HEK293T (cell line): Measurements from ENCODE around the gene KIAA1549.

Experiments used
- CTCF ChIA-PET: fragments of 350-600 bp; formaldehyde crosslinking; extraction: SDS; loops from one replicate; lab custom pipeline; 2021; ENCODE audit warnings: antibody characterized with exemption, inconsistent platforms; lab: Yijun Ruan, JAX
- POLR2A ChIA-PET: fragments of 350-600 bp; formaldehyde crosslinking; extraction: SDS; loops from one replicate; lab custom pipeline; 2020; ENCODE audit warnings: antibody characterized with exemption, inconsistent platforms; lab: Yijun Ruan, JAX
- DNase-seq: peaks from one replicate; pipeline ENCODE4 v3.0.0; 2012; ENCODE audit warnings: mixed read lengths; ENCODE audit errors: extremely low spot score
- ARNT ChIP-seq: fragments of 450-650 bp; IDR thresholded peaks from 2 replicates; pipeline ENCODE4 v1.6.1; 2017; ENCODE audit warnings: mild to moderate bottlenecking
- BHLHE40 ChIP-seq: fragments of 450-650 bp; IDR thresholded peaks from 2 replicates; pipeline ENCODE4 v1.6.1; 2016; ENCODE audit warnings: mild to moderate bottlenecking, moderate library complexity, borderline replicate concordance
- CTBP1 ChIP-seq: fragments of 450-650 bp; IDR thresholded peaks from 2 replicates; pipeline ENCODE4 v1.6.1; 2016; ENCODE audit warnings: borderline replicate concordance
- ELF4 ChIP-seq: fragments of 450-650 bp; IDR thresholded peaks from 2 replicates; pipeline ENCODE4 v1.6.1; 2017; ENCODE audit warnings: antibody characterized with exemption
- FOXA1 ChIP-seq: fragments of 450-650 bp; IDR thresholded peaks from 2 replicates; pipeline ENCODE4 v1.6.1; 2016; ENCODE audit warnings: mild to moderate bottlenecking
- FOXK2 ChIP-seq: fragments of 450-650 bp; IDR thresholded peaks from 2 replicates; pipeline ENCODE4 v1.6.1; 2016; ENCODE audit warnings: mild to moderate bottlenecking
- FOXM1 ChIP-seq: fragments of 450-650 bp; IDR thresholded peaks from 2 replicates; pipeline ENCODE4 v1.6.1; 2017; ENCODE audit warnings: mild to moderate bottlenecking, borderline replicate concordance
- HDGF ChIP-seq: fragments of 450-650 bp; IDR thresholded peaks from 2 replicates; pipeline ENCODE4 v1.6.1; 2017; ENCODE audit warnings: antibody characterized with exemption, borderline replicate concordance
- L3MBTL2 ChIP-seq: fragments of 450-650 bp; conservative IDR thresholded peaks from 2 replicates; pipeline ENCODE4 v1.6.1; 2016; ENCODE audit warnings: mild to moderate bottlenecking
- LEF1 ChIP-seq: fragments of 450-650 bp; IDR thresholded peaks from 2 replicates; pipeline ENCODE4 v1.6.1; 2017; ENCODE audit warnings: mild to moderate bottlenecking, borderline replicate concordance
- NFRKB ChIP-seq: fragments of 450-650 bp; IDR thresholded peaks from 2 replicates; pipeline ENCODE4 v1.6.1; 2016; ENCODE audit warnings: mild to moderate bottlenecking, moderate library complexity
- SP1 ChIP-seq: fragments of 450-650 bp; IDR thresholded peaks from 2 replicates; pipeline ENCODE4 v1.6.1; 2017
- SUZ12 ChIP-seq: fragments of 450-650 bp; IDR thresholded peaks from 2 replicates; pipeline ENCODE4 v1.6.1; 2016; ENCODE audit warnings: mild to moderate bottlenecking
- TARDBP ChIP-seq: fragments of 450-650 bp; IDR thresholded peaks from 2 replicates; pipeline ENCODE4 v1.6.1; 2016
- ZNF384 ChIP-seq: fragments of 450-650 bp; IDR thresholded peaks from 2 replicates; pipeline ENCODE4 v1.6.1; 2016
- TF ChIP-seq, protein P1 (sequence below): fragments of 450-650 bp; IDR thresholded peaks from 2 replicates; pipeline ENCODE4 v1.6.1; 2016

The KIAA1549 gene

DNA sequence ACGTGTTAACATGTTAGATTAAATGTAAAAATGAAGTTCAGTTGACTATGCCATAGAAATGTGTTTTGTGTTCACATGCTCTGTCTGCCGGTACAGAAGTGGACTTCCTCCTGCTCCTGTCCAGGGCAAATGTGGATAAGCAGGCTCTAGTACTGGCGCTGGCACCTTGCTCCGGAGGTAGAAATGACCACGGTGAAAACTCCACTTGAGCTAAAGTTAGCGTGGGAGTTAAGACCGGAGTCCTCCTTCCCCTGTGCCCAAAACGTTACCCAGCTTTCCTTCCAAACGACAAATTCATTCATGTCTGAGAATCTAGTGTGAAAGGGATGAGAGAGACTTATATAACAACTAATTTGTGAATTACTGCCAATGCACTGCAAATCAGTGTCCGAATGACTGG is 148.2 kb downstream of the KIAA1549 start:
- no peak for DNase-seq
- TF ChIP-seq, protein P1, sequence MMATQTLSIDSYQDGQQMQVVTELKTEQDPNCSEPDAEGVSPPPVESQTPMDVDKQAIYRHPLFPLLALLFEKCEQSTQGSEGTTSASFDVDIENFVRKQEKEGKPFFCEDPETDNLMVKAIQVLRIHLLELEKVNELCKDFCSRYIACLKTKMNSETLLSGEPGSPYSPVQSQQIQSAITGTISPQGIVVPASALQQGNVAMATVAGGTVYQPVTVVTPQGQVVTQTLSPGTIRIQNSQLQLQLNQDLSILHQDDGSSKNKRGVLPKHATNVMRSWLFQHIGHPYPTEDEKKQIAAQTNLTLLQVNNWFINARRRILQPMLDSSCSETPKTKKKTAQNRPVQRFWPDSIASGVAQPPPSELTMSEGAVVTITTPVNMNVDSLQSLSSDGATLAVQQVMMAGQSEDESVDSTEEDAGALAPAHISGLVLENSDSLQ: no peak
- no peak for TF ChIP-seq BHLHE40
- no peak for TF ChIP-seq ELF4
- TF ChIP-seq FOXK2: no peak
- no peak for TF ChIP-seq ARNT
- TF ChIP-seq SUZ12: no peak
- TF ChIP-seq LEF1: no peak
- TF ChIP-seq CTBP1: no peak
- TF ChIP-seq L3MBTL2: no peak
- TF ChIP-seq NFRKB: no peak
- no peak for TF ChIP-seq FOXM1
- TF ChIP-seq FOXA1: no peak
- TF ChIP-seq HDGF: no peak
- ChIA-PET CTCF (no interaction called here), POLR2A (no interaction called here)

DNA sequence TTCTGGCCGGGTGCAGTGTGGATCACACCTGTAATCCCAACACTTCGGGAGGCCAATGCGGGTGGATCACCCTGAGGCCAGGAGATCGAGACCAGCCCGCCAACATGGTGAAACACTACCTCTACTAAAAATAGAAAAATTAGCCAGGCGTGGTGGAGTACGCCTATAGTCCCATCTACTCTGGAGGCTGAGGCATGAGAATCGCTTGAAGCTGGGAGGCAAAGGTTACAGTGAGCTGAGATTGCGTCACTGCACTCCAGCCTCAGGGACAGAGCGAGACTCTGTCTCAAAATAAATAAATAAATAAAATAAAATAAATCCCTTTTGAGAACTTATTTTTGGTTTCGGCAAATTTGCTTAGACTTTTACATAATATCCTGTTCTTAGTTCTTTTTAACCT is 151.9 kb downstream of the KIAA1549 start:
- no peak for DNase-seq
- ChIA-PET CTCF (no interaction called here), POLR2A (no interaction called here)
- TF ChIP-seq FOXA1 (no peak), SP1 (no peak), HDGF (no peak), L3MBTL2 (no peak), CTBP1 (no peak), LEF1 (no peak), FOXK2 (no peak)
- TF ChIP-seq, protein P1: no peak

DNA sequence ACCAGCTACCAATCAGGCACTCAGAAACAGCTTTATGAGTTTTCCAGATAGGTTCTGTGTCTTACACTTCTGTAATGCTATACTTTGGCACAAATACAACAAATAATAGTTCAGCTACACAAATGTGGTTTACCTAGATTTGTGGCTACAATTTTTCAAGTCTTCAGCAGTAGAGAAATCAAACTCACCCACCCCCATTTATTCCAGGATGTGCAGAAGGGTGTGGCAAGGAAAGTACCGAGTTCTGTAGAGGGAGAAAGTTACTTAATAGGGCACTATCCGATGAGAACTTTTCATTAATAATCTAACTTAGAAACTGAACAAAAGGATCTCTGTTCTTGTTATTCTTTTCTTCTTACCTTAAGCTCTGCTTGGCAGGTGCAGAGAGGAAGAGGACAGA is 152.9 kb downstream of the KIAA1549 start:
- DNase-seq: no peak
- TF ChIP-seq ARNT (no peak), LEF1 (no peak), TARDBP (no peak), FOXA1 (no peak), HDGF (no peak), SUZ12 (no peak), BHLHE40 (no peak), CTBP1 (no peak), FOXM1 (no peak), FOXK2 (no peak), SP1 (no peak), ELF4 (no peak), NFRKB (no peak), L3MBTL2 (no peak), ZNF384 (no peak)
- TF ChIP-seq, protein P1: no peak
- ChIA-PET POLR2A (no interaction called here), CTCF (no interaction called here)

- POLR2A ChIA-PET: no interaction called here
- TF ChIP-seq ARNT (no peak), BHLHE40 (no peak), ELF4 (no peak), FOXA1 (no peak), ZNF384 (no peak), SUZ12 (no peak), SP1 (no peak), CTBP1 (no peak), TARDBP (no peak), LEF1 (no peak), L3MBTL2 (no peak)
- DNase-seq: no peak
- CTCF ChIA-PET: no interaction called here
These were observed 156.0 kb downstream of the KIAA1549 start for GRCh38 chr7:138825049-138825721.

GRCh38 chr7:138822867-138823535 is 158.2 kb downstream of the KIAA1549 start:
- POLR2A ChIA-PET: no interaction called here
- CTCF ChIA-PET: no interaction called here
- no peak for DNase-seq

More at GRCh38 chr7:138822867-138823535, 158.2 kb downstream of the KIAA1549 start:
- TF ChIP-seq LEF1 (no peak), ARNT (no peak), HDGF (no peak), TARDBP (no peak), SUZ12 (no peak), CTBP1 (no peak), ELF4 (no peak), FOXK2 (no peak), SP1 (no peak), FOXM1 (no peak), NFRKB (no peak), L3MBTL2 (no peak), ZNF384 (no peak), FOXA1 (no peak), BHLHE40 (no peak)
- TF ChIP-seq, protein P1: no peak
